Suprapubic skin (tissue), 4 donors: ENCODE measurements around the gene MME.

Source experiments
- EP300 ChIP-seq: sonication (generic); formaldehyde crosslinking; IDR thresholded peaks from one replicate; pipeline ENCODE4 v1.6.1; 2017; ENCODE audit warnings: antibody characterized with exemption
- POLR2A ChIP-seq, 2 donors: fragments of 450-650 bp; IDR thresholded peaks; one replicate each; pipeline ENCODE4 v1.6.1; 2017; ENCODE audit warnings: antibody characterized with exemption in 2 of 2, mild to moderate bottlenecking in 2 of 2, moderate library complexity in 2 of 2
- POLR2AphosphoS5 ChIP-seq, 3 donors: sonication (generic); formaldehyde crosslinking; IDR thresholded peaks; one replicate each; pipeline ENCODE4 v1.6.1; 2017; ENCODE audit warnings: antibody characterized with exemption in 3 of 3
- TF ChIP-seq, protein P1 (sequence below), 2 donors: fragments of 200-600 bp in 1 of 2; fragments of 450-650 bp in 1 of 2; sonication (generic) in 1 of 2; IDR thresholded peaks; one replicate each; pipeline ENCODE4 v1.5.1; 2016 to 2019; ENCODE audit warnings: antibody characterized with exemption in 2 of 2, mild to moderate bottlenecking in 1 of 2, moderate library complexity in 1 of 2

GRCh38 chr3:155102329-155102728 is 22.2 kb downstream of the MME start:
- TF ChIP-seq, protein P1, sequence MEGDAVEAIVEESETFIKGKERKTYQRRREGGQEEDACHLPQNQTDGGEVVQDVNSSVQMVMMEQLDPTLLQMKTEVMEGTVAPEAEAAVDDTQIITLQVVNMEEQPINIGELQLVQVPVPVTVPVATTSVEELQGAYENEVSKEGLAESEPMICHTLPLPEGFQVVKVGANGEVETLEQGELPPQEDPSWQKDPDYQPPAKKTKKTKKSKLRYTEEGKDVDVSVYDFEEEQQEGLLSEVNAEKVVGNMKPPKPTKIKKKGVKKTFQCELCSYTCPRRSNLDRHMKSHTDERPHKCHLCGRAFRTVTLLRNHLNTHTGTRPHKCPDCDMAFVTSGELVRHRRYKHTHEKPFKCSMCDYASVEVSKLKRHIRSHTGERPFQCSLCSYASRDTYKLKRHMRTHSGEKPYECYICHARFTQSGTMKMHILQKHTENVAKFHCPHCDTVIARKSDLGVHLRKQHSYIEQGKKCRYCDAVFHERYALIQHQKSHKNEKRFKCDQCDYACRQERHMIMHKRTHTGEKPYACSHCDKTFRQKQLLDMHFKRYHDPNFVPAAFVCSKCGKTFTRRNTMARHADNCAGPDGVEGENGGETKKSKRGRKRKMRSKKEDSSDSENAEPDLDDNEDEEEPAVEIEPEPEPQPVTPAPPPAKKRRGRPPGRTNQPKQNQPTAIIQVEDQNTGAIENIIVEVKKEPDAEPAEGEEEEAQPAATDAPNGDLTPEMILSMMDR (IDR thresholded peaks at IDR 0.05), result no peak
- no peak for TF ChIP-seq POLR2A (IDR thresholded peaks at IDR 0.05)
- no peak for TF ChIP-seq POLR2AphosphoS5 (IDR thresholded peaks at IDR 0.05)
- TF ChIP-seq EP300, result no peak
